ENCODE measurements around the gene PPM1G.

Gene PPM1G

DNA sequence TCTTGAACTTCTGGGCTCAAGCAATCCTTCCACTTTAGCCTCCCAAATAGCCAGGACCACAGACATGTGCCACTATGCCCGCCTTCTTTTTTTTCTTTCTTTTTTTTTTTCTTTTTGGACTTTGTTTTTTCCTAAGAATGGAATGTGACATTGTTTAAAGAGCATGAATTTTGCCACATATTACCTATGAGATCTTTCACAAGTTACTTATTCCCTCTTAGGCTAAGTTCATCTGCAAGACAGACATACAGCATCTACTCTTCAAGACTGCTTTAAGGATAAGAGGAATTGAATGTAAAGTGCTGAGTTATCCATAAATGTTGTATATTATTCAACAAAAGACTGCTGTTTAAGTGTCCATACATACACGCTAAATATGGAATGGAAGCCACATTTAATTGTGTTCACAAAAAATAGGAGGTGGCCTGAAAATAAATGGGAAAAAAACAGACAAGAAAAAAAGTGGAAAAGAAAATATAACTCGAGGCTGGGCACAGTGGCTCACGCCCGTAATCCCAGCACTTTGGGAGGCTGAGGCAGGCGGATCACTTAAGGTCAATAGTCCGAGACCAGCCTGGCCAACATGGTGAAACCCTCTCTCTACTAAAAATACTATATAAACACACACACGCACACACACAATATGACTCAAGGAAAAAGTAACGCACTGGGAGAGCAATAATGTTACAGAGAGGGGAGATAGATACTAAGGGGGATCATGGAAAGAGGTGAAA lies 3.2 kb upstream of the PPM1G start:
- DNase-seq (ENCODE audit: low read depth): no peak

DNA sequence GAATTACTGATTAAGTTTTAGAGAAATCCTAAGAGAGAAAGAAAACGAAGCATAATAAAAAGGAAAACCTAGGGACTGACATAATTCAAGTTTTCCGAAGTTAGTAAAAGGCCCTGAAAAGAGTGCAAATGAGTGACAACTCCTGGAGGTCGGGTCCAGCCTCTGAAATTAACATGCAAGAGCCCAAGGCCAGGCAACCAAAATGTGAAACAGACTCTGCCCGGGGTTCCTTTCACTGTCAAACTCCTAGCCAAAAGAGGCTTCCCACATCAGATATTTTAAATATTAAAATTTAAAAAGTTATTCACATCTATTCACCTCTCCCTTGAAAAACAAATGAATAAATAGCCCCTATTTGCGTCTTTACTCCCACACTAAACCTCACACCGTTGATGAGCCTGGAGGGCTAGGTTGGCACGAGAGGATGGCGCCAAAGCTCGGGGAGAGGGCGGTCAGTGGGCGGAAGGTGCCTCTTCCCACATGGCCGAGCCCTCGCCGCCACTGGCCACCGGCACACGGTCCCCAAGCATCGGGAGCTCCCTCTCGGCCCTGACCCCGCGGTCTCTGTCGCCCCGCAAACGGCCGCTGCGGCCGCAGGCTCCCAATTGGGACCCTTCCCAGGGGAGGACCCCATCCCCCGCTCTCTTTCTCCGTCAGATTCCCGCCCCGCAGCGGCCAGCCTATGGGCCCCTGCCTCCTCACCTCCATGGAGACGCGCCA lies 630 bp downstream of the PPM1G start:
- no peak for DNase-seq (ENCODE audit: low read depth)

DNA sequence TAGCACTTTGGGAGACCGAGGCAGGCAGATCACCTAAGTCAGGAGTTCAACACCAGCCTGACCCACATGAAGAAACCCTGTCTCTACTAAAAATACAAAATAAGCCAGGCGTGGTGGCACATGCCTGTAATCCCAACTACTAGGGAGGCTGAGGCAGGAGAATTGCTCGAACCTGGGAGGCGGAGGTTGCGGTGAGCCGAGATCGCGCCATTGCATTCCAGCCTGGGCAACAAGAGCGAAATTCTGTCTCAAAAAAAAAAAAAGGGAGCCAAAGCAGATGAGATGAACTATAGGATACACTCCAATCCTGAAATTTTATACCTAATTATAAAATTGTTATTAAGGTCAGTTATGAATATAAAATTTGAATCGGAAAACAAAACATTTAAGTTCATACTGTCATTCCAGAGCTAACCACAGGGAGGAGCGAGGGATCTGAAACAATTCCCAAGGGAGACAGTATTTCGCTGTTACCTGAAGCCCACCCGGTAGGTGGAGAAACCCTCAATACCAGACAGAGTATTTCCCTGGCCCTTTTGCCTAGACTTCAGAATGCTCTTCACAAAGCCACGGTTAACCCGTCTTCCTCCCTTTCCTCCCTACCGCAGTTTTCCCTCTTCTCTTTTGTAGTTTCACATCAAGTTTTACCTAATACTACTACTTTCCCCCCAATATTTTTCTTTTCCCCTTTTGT lies 1.4 kb downstream of the PPM1G start:
- DNase-seq (ENCODE audit: low read depth): peak; percentile 28

DNA sequence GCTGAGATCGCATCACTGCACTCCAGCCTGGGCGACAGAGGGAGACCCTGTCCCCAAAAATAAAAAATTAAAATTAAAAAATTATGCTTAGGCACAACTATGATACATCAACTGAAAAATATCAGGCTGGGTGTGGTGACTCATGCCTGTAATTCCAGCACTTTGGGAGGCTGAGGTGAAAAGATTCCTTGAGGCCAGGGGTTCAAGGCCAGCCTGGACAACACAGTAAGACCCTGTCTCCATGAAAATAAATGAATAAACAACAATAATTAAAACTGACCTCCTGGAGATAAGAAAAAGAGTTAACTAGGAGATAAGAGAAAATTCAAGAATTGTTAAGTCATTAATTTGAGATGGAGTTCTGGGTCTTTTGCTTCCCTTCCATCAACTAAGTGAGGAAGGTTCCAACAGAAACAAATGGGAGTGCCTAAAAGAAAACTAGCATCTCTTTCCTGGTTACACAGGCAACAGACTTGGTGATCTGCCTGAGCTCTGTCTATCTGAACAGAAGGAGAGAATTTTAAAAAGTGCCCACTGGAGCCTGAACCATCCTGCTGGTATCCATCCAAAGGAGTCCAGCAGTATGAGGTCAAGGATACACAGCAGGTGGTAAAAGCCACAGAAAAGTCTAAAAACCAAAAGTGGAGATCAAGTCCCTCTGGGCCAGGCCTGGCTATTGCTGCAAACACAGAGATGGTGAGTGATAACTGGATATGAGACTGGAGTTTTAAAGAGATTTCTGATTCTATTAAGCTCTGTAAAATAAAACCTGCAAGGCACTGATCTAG lies 8.8 kb downstream of the PPM1G start:
- no peak for DNase-seq (ENCODE audit: low read depth)

DNA sequence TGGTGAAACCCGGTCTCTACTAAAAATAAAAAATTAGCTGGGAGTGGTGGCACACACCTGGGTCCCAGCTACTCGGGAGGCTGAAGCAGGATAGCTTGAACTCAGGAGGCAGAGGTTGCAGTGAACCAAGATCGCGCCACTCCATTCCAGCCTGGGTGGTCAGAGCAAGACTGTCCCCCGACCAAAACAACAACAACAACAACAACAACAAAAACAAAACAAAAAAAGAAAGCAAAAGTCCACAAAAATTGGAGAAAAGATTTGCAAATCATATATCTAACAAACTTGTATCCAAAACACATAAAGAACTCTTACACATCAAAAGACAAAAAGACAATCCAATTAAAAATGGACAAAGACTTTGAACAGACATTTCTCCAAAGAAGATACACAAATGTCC lies 10.4 kb downstream of the PPM1G start:
- no peak for DNase-seq (ENCODE audit: low read depth)

DNA sequence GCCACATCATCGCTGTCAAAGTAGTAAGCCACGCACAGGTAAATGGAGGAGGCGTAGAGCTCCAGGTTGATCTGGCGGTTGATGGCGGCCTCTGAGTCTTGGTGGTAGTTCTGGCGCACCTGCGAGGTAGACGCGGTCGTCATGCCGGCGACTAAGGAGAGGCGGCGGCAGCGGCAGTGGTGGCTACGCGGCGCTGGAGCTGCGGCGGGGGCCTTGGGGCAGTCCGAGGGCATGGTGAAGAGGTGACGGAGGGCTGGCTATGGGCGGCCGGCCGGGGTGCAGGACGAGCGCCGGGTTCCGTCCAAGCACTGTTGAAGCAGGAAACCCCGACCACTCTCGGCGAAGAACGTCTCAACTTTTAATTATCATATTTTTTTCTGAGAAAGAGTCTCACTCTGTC lies 16.2 kb downstream of the PPM1G start:
- DNase-seq (ENCODE audit: low read depth): no peak

DNA sequence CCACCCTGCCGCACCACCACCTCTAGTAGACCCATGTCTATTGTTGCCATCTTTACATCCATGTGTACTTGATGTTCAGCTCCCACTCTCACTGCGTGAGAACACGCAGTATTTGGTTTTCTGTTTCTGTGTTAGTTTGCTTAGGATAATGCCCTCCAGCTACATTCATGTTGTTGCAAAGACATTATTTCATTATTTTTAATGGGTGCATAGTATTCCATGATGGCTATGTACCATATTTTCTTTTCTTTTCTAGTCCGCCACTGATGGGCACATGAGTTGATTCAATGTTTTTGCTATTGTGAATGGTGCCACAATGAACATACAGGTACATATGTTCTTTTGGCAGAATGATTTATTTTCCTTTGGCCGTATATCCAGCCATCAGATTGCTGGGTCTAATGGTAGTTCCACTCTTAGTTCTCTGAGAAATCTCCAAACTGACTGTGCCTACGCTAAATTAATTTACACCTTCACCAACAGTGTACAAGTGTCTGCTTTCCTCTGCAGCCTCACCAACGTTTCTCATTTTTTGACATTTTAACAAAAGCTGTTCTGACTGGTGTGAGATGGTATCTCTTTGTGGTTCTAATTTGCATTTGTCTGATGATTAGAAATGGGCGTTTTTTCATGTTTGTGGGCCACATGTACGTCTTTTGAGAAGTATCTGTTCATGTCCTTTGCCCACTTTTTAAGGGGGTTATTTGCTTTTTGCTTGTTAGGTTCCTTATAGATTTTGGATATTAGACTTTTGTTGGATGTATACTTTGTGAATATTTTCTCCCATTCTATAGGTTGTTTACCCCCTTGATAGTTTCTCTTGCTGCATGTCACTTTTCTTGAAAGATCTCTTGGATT lies 18.3 kb downstream of the PPM1G start:
- DNase-seq (ENCODE audit: low read depth): no peak

DNA sequence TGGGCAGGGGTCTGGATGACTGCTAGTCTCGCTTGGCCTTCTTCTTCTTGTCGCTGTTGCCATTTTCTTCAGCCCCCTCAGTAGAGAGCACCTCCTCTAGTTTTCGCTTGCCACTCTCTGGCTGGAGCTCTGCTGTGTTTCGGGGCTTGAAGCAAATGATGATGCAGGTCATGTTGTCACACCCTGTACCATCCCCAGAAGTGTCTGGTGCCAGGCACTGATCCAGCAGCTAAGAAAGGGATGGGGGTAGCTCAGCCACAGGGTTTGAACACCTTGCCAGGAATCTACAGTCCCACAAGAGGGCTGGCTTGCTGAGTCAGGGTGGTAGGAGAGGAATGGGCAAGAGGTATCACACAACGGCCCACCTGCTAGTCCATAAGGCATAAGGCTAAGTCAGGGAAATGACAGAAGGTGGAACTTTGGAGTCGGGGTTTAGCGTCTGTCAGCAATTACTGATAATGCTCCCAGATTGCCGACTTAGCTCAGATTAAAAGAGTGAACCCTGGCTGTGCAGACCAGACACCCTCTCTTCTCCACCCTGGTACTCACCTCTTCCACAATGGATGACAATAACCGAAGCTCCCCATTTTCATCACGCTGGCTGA lies 27.7 kb downstream of the PPM1G start:
- DNase-seq (ENCODE audit: low read depth): no peak

DNA sequence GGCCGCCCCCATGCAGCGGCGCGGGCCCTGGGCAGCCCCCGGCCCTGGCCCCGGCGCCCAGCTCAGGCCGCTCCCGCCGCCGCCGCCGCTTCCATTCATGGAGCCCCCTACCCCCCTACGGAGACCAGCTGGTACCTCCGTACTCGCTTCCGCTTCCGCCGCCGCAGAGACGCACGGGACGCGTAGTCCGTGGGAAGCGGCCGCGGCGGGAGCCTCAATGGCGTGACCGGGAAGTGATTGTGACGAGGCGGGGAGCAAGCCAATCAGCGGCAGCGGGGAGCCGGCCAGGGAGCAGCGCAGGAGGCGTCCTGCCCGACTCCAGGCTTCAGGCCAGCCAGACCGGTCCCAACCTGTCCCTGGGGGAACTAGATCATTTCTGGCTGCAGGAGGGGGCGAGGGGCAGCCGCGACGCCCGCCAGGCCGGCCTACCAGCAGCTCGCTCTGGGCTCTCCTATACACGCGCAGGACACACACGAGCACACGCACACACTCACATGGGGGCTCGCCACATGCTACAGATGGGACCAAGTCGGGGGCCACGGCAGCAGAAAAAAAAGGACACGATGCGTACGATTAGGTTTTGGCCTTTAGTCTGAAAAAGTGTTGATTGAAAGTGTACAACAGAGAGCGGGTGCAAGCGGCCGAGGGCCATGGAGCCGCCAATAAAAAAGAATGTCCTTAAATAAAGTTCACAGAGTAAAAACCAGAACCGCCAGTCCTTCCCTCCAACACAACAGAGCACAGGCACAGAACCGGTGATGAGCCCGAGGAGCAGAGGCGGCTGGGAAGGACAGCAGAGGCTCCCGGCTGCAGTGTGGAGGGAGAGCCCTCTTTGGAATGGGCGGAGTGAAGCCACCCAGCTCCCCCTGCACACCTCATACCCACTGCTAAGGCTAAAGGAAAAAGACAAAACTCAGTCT lies 28.5 kb downstream of the PPM1G start, which contains the start of gene ZNF513:
TSS of gene ZNF513 (minus strand) at position 109 of the 920 bp plus-strand sequence. CDS start 208 bp downstream, outside the sequence.
- peak; percentile 63 for DNase-seq (ENCODE audit: low read depth)

DNA sequence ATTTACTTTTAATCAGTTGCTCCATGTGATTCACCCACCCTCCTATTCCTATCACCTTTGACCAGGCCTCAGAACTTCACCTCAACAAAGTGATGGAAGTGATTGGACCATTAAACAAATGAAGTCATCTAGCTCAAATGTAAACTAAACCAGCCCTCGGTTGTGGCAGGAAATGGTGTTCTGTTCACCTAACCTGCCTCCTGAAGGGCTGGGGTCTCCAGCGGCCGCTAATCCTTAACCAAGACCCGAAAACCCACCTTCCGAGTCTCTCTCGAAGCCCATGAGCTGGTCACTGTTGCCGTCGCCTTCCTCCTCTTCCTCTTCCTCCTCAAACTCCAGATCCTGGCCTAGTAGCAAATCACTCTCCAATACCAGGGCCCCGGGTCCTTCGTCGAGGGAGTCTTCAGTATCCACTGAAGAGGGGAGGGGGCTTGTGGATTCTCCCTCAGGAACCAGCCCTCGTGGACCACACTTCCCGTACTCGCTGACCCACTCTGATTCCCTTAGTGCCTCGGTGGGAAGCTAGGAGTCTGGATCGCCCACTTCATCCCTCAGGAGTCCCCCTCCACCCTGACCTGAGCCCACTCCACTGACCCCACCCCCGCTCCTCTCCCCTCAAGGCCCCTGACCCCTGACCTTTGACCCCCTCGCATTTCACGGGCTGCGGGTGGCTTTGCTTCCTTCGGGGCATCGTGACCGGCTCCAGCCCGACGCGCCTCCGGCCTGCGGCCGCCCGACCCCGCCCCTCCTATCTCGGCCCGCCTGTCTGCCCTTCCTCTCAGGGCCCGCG lies 29.4 kb downstream of the PPM1G start:
- DNase-seq (ENCODE audit: low read depth): no peak

DNA sequence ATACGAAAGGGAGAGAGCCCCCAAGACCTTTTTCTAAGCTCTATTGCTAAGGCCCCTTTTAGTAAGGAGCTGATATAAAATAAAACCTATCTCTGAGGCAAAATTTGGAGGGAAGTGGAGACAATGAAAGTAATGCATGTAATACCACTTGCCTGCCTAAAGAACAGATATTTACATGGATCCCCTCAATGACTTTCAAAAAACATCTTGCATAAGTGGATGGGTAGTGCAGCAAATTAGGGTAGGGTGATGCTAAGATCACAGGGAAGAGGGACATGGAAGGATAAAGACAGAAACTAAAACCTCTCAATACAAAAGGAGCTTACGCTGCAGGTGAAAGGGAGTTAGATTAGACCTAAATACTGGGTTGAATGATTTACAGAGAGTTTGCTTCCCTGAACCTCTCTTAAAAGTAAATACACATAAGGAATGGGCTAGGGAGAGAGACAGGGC lies 30.0 kb downstream of the PPM1G start:
- no peak for DNase-seq (ENCODE audit: low read depth)

DNA sequence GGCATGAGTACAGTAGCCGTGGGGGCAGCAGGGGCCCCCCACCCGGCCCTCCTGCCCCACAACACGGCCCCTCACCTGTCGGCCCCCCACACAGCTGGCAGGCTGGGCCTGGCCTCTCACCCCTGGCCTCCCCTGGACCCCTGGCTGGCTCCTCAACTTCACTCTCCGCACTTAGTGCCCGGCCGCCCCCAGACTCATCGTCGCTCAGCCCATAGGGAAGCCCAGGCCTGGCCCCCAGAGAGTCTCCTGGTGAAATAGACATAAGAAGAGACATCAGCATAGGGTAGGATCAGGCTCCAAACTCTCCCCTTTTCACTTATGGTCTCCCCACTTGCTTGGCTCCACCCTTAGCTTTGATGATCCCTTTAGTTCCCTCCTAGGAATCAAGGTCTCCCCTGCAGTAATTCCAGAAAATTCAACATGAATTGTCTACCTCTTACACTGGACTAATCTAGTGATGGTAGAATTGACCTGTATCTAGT lies 30.5 kb downstream of the PPM1G start:
- DNase-seq (ENCODE audit: low read depth): no peak

DNA sequence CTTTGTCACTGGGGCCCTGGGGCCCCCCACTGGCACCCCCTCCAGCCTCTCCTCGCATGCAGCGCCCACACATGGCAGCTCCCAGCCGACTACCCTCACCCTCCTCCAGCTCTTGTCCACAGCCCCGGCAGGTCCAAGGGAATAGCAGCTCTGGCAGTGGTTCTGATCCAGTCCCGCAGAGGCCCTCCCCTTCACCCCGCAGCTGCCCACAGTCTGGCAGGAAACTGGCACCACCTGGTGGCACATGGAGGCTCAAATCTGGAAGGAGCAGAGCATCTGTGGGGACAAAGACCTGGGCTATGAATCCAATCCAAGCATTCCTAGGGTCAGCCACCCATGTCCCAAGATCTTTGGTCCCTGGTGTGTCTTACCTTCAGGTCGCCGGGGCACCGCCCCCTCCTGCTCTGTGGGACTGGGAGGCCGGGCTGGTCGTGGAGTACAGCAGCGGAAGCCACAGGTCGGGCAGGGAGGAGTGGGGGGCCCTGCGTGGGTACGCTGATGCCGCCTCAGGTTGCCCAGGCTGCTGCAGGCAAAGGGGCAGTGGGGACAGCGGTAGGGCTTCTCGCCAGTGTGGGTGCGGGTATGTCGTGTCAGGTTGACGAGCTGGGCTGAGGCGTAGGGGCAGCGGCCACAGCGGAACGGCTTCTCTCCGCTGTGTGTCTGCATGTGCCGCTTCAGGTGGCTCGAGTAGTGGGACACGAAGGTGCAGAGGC lies 31.1 kb downstream of the PPM1G start:
- no peak for DNase-seq (ENCODE audit: low read depth)

DNA sequence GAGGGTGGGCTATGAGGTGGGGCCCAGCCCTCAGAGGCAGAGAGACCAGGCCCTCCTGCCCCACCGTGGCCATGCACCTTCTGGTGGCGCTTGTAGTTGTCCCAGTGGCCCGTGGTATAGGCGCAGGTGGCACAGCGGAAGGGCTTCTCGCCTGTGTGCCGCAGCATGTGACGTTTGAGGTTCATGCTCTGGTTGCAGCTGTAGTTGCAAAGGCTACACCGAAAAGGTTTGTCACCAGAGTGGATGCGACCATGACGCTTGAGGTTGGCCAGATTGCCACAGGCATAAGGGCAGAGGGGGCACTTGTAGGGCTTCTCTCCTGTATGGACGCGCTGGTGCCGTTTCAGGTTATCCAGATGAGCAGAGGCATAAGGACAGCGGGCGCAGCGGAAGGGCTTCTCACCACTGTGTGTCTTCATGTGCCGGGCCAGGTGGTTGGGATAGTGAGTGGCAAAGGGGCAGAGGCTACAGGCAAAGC lies 31.7 kb downstream of the PPM1G start:
- DNase-seq (ENCODE audit: low read depth): no peak

DNA sequence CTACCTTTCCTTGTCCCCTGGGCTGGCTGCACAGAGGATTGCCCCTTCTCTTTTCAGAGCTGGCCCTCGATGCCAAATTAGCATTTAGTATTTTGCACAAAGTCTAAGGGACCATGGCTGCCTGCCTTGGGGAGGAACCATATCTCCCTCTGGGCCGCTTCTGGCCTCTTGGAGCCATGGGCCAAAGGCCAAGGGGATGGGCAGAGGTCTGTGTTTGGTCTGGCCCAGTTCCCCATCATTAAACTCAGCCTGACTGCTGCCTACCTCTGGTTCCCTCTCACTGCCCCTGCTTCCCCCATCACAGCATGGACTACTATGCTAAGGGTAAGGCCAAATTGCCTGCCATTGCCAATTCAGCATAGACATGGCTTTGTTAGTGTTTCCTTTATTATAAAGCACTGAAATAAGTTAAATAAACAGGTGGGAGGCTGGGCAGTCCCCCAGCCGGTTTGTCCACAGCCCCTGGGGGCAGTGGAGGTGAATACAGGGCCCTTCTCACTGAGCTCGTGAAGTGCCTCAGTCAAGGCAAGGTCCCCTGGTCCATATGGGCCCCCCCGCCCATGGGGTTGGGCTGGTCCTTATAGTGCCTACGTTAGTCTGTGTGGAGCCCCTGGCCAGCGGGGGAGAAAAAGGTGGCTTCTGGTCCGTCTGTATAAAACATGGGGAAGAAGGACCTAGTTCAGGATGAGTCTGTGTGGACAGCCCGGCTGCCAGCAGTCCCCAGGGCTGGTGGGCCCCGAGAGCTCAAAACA lies 32.3 kb downstream of the PPM1G start:
- no peak for DNase-seq (ENCODE audit: low read depth)

DNA sequence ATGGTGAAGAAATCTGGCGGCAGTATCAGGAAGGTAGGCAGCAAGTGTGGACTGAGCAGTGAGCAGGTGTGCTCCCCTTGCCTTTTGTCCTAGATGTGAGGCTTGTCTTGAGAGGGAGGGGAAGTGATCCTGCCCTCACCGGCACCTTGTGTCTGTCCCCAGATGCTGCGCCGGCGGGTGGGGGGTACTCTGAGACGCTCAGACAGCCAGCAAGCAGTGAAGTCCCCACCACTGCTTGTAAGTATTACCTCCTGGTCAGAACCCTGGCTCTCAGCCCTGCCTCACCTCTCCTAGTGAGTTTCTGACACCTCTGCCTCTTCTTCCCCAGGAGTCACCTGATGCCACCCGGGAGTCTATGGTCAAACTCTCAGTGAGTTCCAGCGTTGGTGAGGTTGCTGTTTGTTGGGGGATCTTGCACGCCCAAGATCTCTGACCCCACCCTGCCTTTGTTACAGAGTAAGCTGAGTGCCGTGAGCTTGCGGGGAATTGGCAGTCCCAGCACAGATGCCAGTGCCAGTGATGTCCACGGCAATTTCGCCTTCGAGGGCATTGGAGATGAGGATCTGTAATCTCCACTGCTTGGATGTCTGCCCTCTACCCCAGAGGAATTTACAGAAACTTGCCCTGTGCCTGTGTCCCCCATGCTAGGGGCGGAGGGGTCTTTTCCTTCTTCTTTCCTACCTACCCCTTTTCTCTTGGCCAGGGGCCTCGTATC lies 33.1 kb downstream of the PPM1G start:
- DNase-seq (ENCODE audit: low read depth): no peak
